Endodermal cell (in vitro differentiated cells): Measurements from ENCODE around the gene UBE2QL1. TPM values are rescaled to one million over a fixed set of nuclear protein-coding genes. Genes with fewer than 3 reads are reported as not detected.

Experiments
- DNase-seq: peaks from one replicate; pipeline ENCODE4 v3.0.0-alpha.2; 2017
- H3K27ac ChIP-seq: 2 replicates; pipeline ENCODE4 v1.5.1; 2013; ENCODE audit warnings: mild to moderate bottlenecking, low read depth, low read length, moderate library complexity
- H3K27me3 ChIP-seq: 2 replicates; pipeline ENCODE4 v1.6.1; 2013; ENCODE audit warnings: mild to moderate bottlenecking, low read length, moderate library complexity; ENCODE audit not compliant: insufficient read depth, control insufficient read depth, poor library complexity, severe bottlenecking
- H3K36me3 ChIP-seq: 2 replicates; pipeline ENCODE4 v1.7.0; 2013; ENCODE audit warnings: mild to moderate bottlenecking, low read length, moderate library complexity; ENCODE audit not compliant: control insufficient read depth, insufficient read depth
- H3K4me1 ChIP-seq: one replicate; pipeline ENCODE4 v1.7.0; 2013; ENCODE audit warnings: low read length; ENCODE audit not compliant: control insufficient read depth, insufficient read depth
- H3K4me3 ChIP-seq: 2 replicates; pipeline ENCODE4 v1.5.1; 2013; ENCODE audit warnings: mild to moderate bottlenecking, low read length, moderate library complexity
- H3K9ac ChIP-seq: 2 replicates; pipeline ENCODE4 v1.6.1; 2013; ENCODE audit warnings: mild to moderate bottlenecking, low read length, moderate library complexity; ENCODE audit not compliant: poor library complexity, severe bottlenecking; ENCODE audit errors: extremely low read depth
- H3K9me3 ChIP-seq: 2 replicates; pipeline ENCODE4 v1.6.1; 2013; ENCODE audit warnings: mild to moderate bottlenecking, low read length, moderate library complexity; ENCODE audit not compliant: control insufficient read depth
- H3K27ac Mint-ChIP-seq: 2 replicates; pipeline ENCODE4 v1.8.0; 2020; ENCODE audit warnings: mixed read lengths
- H3K27me3 Mint-ChIP-seq: 2 replicates; pipeline ENCODE4 v1.8.0; 2021; ENCODE audit warnings: mild to moderate bottlenecking, mixed read lengths; ENCODE audit not compliant: insufficient read depth
- H3K36me3 Mint-ChIP-seq: 2 replicates; pipeline ENCODE4 v1.8.0; 2020; ENCODE audit warnings: low read depth, mixed read lengths
- H3K4me1 Mint-ChIP-seq: 2 replicates; pipeline ENCODE4 v1.8.0; 2020; ENCODE audit warnings: mixed read lengths
- H3K4me3 Mint-ChIP-seq: 2 replicates; pipeline ENCODE4 v1.8.0; 2020; ENCODE audit warnings: mild to moderate bottlenecking, moderate library complexity, mixed read lengths
- H3K9me3 Mint-ChIP-seq: 2 replicates; pipeline ENCODE4 v1.8.0; 2020; ENCODE audit warnings: mild to moderate bottlenecking, mixed read lengths
- CTCF ChIP-seq: fragments of 200-600 bp; sonication (generic); conservative IDR thresholded peaks from 2 replicates; pipeline ENCODE4 v1.5.0; 2021; ENCODE audit warnings: antibody characterized with exemption, mild to moderate bottlenecking
- WGBS, 2 experiments: methylation state at CpG; one replicate each; pipeline versions ENCODE4 v1.1.5 to v1.1.7; 2013; ENCODE audit warnings: missing lambda C conversion rate in 2 of 2, mixed read lengths in 1 of 2; ENCODE audit not compliant: insufficient coverage in 1 of 2, insufficient read length in 1 of 2; 5-methylcytosine and 5-hydroxymethylcytosine counted together
- total RNA-seq, 2 donors: library from RNA; stranded (reverse); fragmentation: NEBNext Ultra II Directional in 1 of 2; extraction: Animal tissue kit (Norgen Biotek cat#: 25700) in 1 of 2; gene quantifications; 2 replicates in 1 of 2; 3 replicates in 1 of 2; pipeline ENCODE4 v1.2.1, GENCODE V29; 2021

UBE2QL1 gene
- total RNA-seq, 2 donors from 2014 or later, result 0.11 TPM; not detected in 1

GRCh38 chr5:6496207-6496584, 47.5 kb downstream of the UBE2QL1 start:
- Histone ChIP-seq H3K27ac (no peak overlapping the region), H3K27me3 (peaks cover 12% of the 10 kb centered on the region), H3K4me3 (no peak overlapping the region), H3K36me3 (no peaks in the 10 kb centered on the region), H3K9me3 (no peaks in the 10 kb centered on the region), H3K9ac (no peak overlapping the region), H3K4me1 (no peaks in the 10 kb centered on the region)
- H3K9me3 Mint-ChIP-seq, result no peaks in the 10 kb centered on the region
- H3K4me3 Mint-ChIP-seq, result no peak overlapping the region
- 85 to 100% methylated on average over 4 to 5 of the region's 5 CpGs for WGBS, 2 experiments
- TF ChIP-seq CTCF, result no peak
- no peaks in the 10 kb centered on the region for H3K36me3 Mint-ChIP-seq
- DNase-seq, result no peak
- H3K4me1 Mint-ChIP-seq, result no peaks in the 10 kb centered on the region
- no peak overlapping the region for H3K27ac Mint-ChIP-seq
- H3K27me3 Mint-ChIP-seq, result peaks cover 9% of the 10 kb centered on the region

- peaks cover 10% of the 10 kb centered on the region for H3K27me3 ChIP-seq
- H3K4me3 ChIP-seq, result no peak overlapping the region
- no peaks in the 10 kb centered on the region for H3K36me3 ChIP-seq
- Mint-ChIP-seq H3K27me3 (peaks cover 7% of the 10 kb centered on the region), H3K4me1 (no peaks in the 10 kb centered on the region), H3K27ac (no peak overlapping the region), H3K9me3 (no peaks in the 10 kb centered on the region), H3K36me3 (no peaks in the 10 kb centered on the region), H3K4me3 (no peak overlapping the region)
- no peaks in the 10 kb centered on the region for H3K9me3 ChIP-seq
- no peaks in the 10 kb centered on the region for H3K4me1 ChIP-seq
- WGBS, 2 experiments, result 89 to 92% methylated on average over 5 to 6 of the region's 6 CpGs
- TF ChIP-seq CTCF, result no peak
- no peak overlapping the region for H3K27ac ChIP-seq
- no peak overlapping the region for H3K9ac ChIP-seq
- no peak for DNase-seq
These were observed 48.0 kb downstream of the UBE2QL1 start for GRCh38 chr5:6496636-6497035.

GRCh38 chr5:6497262-6497661, 48.6 kb downstream of the UBE2QL1 start:
- no peak overlapping the region for H3K27ac ChIP-seq
- H3K4me1 ChIP-seq, result no peaks in the 10 kb centered on the region
- H3K27me3 ChIP-seq, result peaks cover 8% of the 10 kb centered on the region
- TF ChIP-seq CTCF, result no peak
- H3K27ac Mint-ChIP-seq, result no peak overlapping the region
- H3K4me1 Mint-ChIP-seq, result no peaks in the 10 kb centered on the region
- H3K36me3 ChIP-seq, result no peaks in the 10 kb centered on the region
- WGBS, 2 experiments, result 84 to 100% methylated on average over 1 of the region's 1 CpG
- H3K4me3 Mint-ChIP-seq, result no peak overlapping the region
- DNase-seq, result no peak
- no peaks in the 10 kb centered on the region for H3K9me3 Mint-ChIP-seq
- no peaks in the 10 kb centered on the region for H3K9me3 ChIP-seq
- no peak overlapping the region for H3K4me3 ChIP-seq
- no peak overlapping the region for H3K9ac ChIP-seq
- no peaks in the 10 kb centered on the region for H3K36me3 Mint-ChIP-seq
- H3K27me3 Mint-ChIP-seq, result peaks cover 5% of the 10 kb centered on the region
